HG03108 (cell line): Measurements from ENCODE around the gene TNKS1BP1.
"Not testable (repeated sequence)": the region's sequence is repeated elsewhere in the genome, so short reads cannot be mapped to it uniquely, and the experiment has no call there.

Source experiments
- ATAC-seq: cut with Tn5 transposase; IDR thresholded peaks from one replicate; pipeline ENCODE4 v1.9.1; 2021; ENCODE audit warnings: moderate library complexity; ENCODE audit not compliant: unreplicated experiment

The TNKS1BP1 gene

GRCh38 chr11:57294225-57295131, 30.3 kb downstream of the TNKS1BP1 start:
- ATAC-seq: no peak

DNA sequence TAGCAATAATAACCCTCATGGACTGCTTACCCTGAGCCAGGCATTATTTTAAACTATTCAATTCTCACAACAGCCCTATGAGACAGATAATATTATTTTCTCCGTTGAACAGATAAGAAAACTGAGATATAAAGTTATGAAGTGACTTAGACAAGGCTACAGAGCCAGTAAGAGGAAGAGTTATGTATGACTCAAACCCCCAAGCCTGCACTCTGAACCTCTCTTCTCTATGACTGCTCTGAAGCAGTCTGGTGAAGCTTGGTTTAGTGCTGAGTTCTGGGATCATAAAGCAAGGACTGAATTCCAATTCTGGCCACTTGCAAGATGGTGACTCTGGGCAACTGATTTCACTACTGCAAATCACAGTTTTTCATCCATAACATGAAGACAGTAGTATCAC, 34.5 kb downstream of the TNKS1BP1 start:
- no peak for ATAC-seq

DNA sequence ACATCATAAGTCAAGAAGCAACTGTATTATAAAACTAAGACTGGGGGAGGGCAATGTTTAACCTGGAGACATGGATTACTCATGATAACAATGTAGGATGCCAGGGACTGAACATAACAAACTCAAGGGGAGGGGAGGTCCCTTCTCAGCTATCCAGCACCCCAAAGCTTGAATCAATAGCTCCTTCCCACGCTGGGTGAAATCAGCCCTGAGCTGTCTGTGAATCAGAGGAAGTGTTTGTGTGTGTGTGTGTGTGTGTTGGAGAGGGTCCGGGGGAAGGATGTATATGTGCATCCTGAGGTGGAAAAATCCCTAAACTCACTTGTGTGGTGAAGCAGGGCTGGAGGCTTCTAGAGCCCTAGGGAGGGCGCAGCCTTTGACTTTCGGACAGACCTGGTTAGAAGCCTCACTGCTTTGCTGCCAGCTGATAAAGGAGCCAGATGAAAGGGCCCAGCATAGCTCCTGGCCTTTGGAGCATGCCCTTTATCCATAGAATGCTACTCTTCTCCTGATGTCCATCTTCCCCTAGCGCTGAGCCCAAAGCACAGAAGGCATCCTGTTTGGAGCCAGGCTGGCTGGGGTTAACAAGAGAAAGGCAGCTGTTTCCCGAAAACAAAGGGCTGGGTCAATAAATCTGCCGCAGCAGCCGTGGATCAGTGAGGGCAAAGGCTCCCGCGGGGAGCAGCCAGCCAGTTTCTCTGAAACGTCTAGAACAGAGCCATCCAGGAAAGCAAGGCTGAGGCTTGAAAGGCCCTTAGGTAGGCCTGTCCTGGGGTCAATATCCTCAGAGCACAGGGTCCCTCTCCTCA, 35.8 kb downstream of the TNKS1BP1 start:
- ATAC-seq: no peak

DNA sequence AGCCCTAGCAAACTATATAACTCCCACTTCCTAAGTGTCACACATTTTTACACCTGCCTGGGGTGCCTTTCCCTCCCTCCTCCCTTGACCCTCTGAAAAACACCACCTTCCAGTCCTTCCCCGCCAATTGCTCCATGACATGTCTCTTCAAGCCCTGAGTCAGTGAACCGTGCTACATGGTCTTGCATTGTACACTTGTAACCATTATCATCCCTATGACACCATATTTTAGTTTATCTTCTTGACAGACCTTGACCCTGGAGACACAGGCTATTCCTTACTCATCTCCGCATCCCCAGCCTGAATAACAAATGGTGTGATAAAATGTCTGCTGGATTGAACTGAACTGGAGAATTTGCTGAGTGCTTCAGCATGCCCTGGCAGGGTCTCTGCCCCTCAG, 36.9 kb downstream of the TNKS1BP1 start:
- no peak for ATAC-seq

- no peak for ATAC-seq
Measured at GRCh38 chr11:57283231-57283990, 41.3 kb downstream of the TNKS1BP1 start.

DNA sequence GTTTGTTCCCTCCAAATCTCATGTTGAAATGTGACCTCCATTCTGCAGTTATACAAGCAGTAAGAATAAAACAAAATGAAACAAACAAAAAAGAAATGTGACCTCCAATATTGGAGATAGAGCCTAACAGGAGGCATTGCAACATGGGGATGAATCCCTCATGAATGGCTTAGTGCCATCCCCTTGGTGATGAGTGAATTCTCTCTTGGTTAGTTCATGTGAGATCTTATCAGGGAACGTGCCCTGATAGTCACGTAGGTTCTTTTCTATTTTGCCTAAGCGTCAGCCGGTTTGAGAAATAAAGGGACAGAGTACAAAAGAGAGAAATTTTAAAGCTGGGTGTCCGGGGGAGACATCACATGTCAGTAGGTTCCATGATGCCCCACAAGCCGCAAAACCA, 43.2 kb downstream of the TNKS1BP1 start:
- not testable (repeated sequence) for ATAC-seq

DNA sequence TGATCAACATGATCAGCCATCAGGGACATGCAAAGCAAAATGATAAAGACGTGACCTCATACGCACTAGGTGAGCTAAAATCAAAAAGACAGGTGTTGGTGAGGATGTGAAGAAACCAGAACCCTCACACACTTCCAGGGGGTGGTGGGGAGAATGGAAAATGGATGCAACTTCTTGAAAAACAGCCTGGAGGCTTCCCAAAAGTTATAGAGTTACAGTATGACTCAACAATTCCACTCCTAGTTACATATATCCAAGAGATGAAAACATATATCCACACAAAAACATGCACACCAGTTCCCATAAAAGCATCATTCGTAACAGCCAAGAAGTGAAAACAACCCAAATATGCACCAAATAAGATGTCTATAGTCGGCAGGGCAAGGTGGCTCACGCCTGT, 45.6 kb downstream of the TNKS1BP1 start:
- no peak for ATAC-seq

GRCh38 chr11:57278721-57279095, 46.0 kb downstream of the TNKS1BP1 start:
- no peak for ATAC-seq

DNA sequence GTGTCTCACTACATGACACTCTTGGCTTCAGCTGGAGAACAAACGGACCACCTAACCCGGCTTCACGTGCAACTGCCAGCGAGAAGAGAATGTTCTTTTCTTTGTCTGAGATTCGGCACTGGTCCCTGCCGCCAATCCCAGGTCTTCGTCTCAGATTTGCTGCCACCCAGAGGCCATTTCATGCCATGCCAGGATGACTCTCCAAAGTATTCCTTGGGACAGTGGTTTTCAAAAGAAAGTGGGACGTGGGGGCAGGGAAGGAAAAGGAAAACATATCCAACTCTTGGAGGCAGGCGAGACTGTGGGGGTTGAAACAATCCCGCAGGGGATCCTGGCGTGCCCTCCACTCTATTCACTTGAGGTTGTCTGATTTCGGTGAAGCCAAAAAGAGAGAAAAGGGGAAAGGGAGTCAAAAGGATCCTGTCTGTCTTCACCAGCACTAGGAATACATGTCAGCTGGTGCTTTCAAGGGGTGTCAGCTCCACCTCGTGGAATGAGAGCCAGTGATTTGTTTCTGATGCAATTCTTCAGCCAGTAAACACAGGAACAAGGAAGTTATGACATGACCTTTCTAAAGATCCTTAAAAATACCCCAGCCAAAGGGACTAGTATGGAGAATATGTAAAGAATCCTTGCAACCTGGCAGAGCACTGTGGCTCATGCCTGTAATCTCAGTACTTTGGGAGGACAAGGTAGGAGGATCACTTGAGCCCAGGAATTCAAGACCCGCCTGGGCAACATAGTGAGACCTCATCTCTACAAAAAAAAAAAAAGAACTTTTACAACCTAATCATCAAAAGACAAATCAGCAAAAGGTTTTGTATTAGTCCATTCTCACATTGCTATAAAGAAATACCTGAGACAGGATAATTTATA, 46.7 kb downstream of the TNKS1BP1 start:
- ATAC-seq: no peak

DNA sequence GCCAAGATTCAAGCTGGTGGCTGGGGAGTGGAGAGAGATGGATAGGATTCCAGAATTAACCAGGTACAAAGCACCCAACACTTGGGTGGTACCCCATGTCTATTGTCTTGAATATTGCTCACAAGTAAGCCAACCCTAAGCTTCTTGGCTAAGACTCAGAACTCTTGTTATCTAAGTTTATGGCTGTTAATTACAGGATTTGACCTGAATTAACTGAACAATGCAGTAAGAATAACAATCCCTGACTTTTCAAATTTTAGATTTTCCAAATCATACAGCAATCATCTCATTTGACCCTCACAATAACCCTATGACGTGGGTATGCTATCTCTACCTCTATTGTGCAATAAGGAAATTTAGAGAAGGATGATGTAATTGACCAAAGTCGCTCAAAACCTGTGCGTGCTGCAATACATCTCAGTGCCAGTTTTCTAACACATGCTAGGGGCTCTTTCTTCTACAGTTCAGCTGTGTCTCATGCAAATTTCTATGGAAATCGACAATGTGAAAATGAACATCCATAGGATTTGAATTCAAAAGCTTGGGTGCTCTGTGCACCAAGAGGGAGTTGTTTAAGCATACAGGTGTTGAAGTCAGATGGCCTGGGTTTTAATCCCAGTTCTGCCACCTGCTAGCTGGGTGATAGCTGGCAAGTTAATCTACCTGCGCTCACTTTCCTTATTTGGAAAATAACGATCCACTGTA, 47.6 kb downstream of the TNKS1BP1 start:
- no peak for ATAC-seq

DNA sequence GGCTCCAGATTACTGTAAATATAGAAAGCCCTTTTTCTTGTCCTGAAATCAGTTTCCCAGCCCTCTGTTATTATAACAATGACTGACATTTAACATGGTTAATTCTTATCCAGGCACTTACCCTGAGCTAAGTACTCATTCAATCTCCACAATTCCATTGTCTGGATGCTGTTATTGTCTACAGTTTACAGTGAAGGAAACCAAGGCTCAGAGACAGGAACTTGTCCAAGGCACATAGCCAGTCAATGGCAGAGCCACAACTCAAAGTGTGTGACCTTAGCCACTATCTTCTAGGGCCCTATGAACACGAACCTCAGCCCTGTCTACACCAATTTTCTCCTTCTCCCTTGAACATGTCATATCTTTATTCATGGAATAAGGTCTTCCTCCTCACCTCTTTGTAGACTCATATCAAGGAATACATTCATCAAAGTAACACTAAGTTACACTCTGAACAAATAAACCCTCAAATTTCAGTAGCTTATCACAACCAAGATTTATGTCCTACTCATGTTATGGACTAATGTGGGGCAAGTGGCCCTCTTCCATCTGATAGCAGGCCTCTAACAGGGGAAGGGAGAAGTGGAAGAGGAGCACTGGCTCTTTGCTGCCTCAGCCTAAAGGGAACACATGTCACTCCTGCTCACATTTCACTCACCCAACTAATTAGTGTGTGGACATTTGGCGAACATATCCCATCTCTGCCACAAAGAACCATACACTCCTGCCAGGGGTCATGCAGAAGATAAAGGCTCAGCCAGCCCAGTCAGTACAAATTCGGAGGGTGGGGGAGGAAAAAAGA, 48.4 kb downstream of the TNKS1BP1 start:
- ATAC-seq: no peak

DNA sequence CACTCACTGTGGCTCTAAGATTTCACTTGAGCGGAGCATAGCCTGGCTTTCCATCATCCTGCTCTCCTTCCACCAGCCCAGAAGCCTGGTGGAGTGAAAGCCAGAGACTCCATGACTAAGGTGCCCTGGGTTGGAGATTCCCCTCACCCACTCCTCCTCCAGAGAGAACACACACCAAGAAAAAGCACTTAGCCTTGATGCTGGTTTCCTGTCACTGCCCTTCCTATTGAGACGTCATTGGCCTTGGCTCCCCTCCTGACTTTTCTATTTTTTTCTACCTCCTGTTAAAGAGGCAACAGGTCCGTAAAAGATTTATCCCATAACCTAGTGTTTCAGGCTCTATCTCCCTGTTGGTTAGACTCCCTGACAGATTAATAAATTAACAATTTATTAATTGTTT, 49.2 kb downstream of the TNKS1BP1 start:
- no peak for ATAC-seq

GRCh38 chr11:57274904-57275498, 49.8 kb downstream of the TNKS1BP1 start:
- ATAC-seq: no peak

GRCh38 chr11:57273448-57274058, 51.2 kb downstream of the TNKS1BP1 start:
- no peak for ATAC-seq

DNA sequence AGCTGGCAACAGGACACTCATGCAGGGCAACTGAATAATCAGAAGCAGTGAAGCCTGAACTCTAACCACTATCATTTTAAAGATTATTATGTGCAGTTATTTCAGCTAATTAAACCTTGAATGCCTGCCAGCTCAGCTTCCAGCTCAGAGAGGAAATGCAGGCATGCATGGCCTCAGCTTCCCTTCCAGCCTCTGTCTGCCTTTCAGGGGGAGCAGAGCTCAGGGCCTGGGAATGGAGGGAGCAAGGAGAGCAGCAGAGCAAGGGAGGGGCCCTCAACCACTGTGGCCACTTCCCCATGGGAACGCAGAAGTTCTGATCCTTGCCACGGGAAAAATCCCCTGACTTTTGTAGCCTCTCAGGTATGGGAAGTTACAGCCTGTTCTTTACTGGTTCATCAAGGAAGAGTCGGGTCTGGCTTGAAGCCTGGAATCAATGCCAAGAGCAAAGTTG, 55.2 kb downstream of the TNKS1BP1 start:
- no peak for ATAC-seq

DNA sequence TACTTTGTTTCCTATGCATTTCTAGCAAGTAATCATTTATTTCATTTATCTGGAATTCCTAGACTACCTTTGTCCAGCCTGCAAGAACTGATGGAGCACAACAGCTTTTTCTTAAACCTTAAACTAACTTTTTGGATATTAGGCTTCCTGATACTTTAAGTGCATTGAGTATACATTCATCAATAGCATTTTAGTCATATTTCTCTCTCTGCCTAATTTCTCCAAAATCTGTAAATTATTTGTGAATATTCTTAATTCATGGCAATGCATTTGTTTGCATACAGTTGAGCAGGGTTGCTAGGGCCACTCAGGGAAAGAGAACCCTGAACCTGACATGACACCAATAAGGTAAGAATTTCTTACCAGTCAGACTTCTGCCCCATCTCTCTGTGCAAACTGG, 58.6 kb downstream of the TNKS1BP1 start:
- ATAC-seq: no peak

DNA sequence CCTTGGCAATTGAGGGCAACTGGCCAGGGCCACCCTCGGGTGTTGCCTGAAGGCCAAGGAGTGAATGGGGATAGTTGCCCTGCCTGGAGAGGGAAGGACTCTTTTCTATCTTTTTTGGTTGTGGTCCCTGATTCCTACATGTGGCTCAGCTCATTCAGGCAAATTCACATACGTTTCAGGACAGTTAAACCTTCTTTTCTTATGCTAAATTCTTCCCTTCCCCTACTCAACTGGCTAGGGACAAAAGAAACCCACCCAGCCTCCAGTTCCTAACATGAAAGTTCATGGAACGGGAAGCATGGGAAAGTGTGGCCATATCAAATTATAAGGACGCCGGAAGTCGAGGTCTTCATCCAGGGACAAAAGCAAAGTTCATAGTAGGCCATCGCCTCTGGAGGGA, 61.4 kb downstream of the TNKS1BP1 start:
- ATAC-seq: no peak

- no peak for ATAC-seq
Measured at GRCh38 chr11:57262157-57262556, 62.6 kb downstream of the TNKS1BP1 start.
